ENCODE measurements around the gene NOS1AP.
A peak's percentile ranks its signal among the peaks of the same experiment; 100 is the strongest.

Gene NOS1AP

GRCh38 chr1:162158624-162159271, 89.3 kb downstream of the NOS1AP start:
- no peak for TF ChIP-seq CTCF (IDR thresholded peaks at IDR 0.05; ENCODE audit: low read depth, low read length)
- Histone ChIP-seq H3K27me3 (ENCODE audit: insufficient read depth, low read depth, severe bottlenecking) (no peaks in the 10 kb centered on the region), H3K36me3 (no peaks in the 10 kb centered on the region), H3K27ac (no peak overlapping the region), H3K9me3 (ENCODE audit: severe bottlenecking) (no peaks in the 10 kb centered on the region), H3K4me3 (ENCODE audit: low read depth, low read length) (no peak overlapping the region)
- DNase-seq = no peak

GRCh38 chr1:162159515-162159914, 90.0 kb downstream of the NOS1AP start:
- TF ChIP-seq CTCF (IDR thresholded peaks at IDR 0.05; ENCODE audit: low read depth, low read length) = no peak
- no peaks in the 10 kb centered on the region for H3K36me3 ChIP-seq
- peak; percentile 65 for DNase-seq

GRCh38 chr1:162161916-162162550, 92.5 kb downstream of the NOS1AP start:
- TF ChIP-seq CTCF (IDR thresholded peaks at IDR 0.05; ENCODE audit: low read depth, low read length) = no peak
- no peaks in the 10 kb centered on the region for H3K27me3 ChIP-seq (ENCODE audit: insufficient read depth, low read depth, severe bottlenecking)
- no peak overlapping the region for H3K27ac ChIP-seq

More at GRCh38 chr1:162159515-162159914, 90.0 kb downstream of the NOS1AP start:
- H3K4me3 ChIP-seq (ENCODE audit: low read depth, low read length) = no peak overlapping the region
- H3K9me3 ChIP-seq (ENCODE audit: severe bottlenecking) = no peaks in the 10 kb centered on the region
- H3K27ac ChIP-seq = no peak overlapping the region
- no peaks in the 10 kb centered on the region for H3K27me3 ChIP-seq (ENCODE audit: insufficient read depth, low read depth, severe bottlenecking)

GRCh38 chr1:162165528-162165927, 96.0 kb downstream of the NOS1AP start:
- H3K36me3 ChIP-seq = no peaks in the 10 kb centered on the region
- DNase-seq = no peak
- no peak overlapping the region for H3K4me3 ChIP-seq (ENCODE audit: low read depth, low read length)
- TF ChIP-seq CTCF (IDR thresholded peaks at IDR 0.05; ENCODE audit: low read depth, low read length) = no peak
- H3K27ac ChIP-seq = no peak overlapping the region
- H3K9me3 ChIP-seq (ENCODE audit: severe bottlenecking) = no peaks in the 10 kb centered on the region
- no peaks in the 10 kb centered on the region for H3K27me3 ChIP-seq (ENCODE audit: insufficient read depth, low read depth, severe bottlenecking)

More at GRCh38 chr1:162161916-162162550, 92.5 kb downstream of the NOS1AP start:
- H3K36me3 ChIP-seq = no peaks in the 10 kb centered on the region
- H3K9me3 ChIP-seq (ENCODE audit: severe bottlenecking) = no peaks in the 10 kb centered on the region
- no peak for DNase-seq
- H3K4me3 ChIP-seq (ENCODE audit: low read depth, low read length) = no peak overlapping the region

- TF ChIP-seq CTCF (IDR thresholded peaks at IDR 0.05; ENCODE audit: low read depth, low read length) = 0 out of 2 replicates have a peak, but pooled peaks have one; percentile 20
- Histone ChIP-seq H3K4me3 (ENCODE audit: low read depth, low read length) (no peak overlapping the region), H3K9me3 (ENCODE audit: severe bottlenecking) (no peaks in the 10 kb centered on the region), H3K36me3 (no peaks in the 10 kb centered on the region), H3K27ac (0 out of 2 replicates have a peak overlapping the region, but pooled peaks have one; percentile 1), H3K27me3 (ENCODE audit: insufficient read depth, low read depth, severe bottlenecking) (no peaks in the 10 kb centered on the region)
- peak; percentile 51 for DNase-seq
Measured at GRCh38 chr1:162166917-162167615, 97.6 kb downstream of the NOS1AP start.
